Muscle of leg (tissue), 11 donors: ENCODE data around the gene ATAD3C. TPM values are rescaled to one million over a fixed set of nuclear protein-coding genes. Genes with fewer than 3 reads are reported as not detected.
"Not testable (repeated sequence)": the region's sequence is repeated elsewhere in the genome, so short reads cannot be mapped to it uniquely, and the experiment has no call there.

ENCODE experiments used
- DNase-seq: peaks from one replicate; pipeline ENCODE4 v3.0.0; 2013
- H3K27ac ChIP-seq: one replicate; pipeline ENCODE4 v1.5.1; 2013; ENCODE audit warnings: mild to moderate bottlenecking, low read length, control low read depth
- H3K27me3 ChIP-seq: one replicate; pipeline ENCODE4 v1.6.1; 2013; ENCODE audit warnings: low read length; ENCODE audit not compliant: control insufficient read depth, insufficient read depth
- H3K36me3 ChIP-seq: one replicate; pipeline ENCODE4 v1.6.1; 2013; ENCODE audit warnings: low read length; ENCODE audit not compliant: control insufficient read depth, insufficient read depth
- H3K4me1 ChIP-seq: one replicate; pipeline ENCODE4 v1.6.1; 2013; ENCODE audit warnings: low read length; ENCODE audit not compliant: control insufficient read depth, insufficient read depth
- H3K4me3 ChIP-seq: one replicate; pipeline ENCODE4 v1.5.1; 2013; ENCODE audit warnings: low read length, control low read depth
- H3K9me3 ChIP-seq: replicated peaks from 2 replicates; pipeline ENCODE4 v1.6.1; 2013; ENCODE audit warnings: low read depth, low read length; ENCODE audit not compliant: control insufficient read depth
- WGBS: methylation state at CpG from one replicate; pipeline ENCODE4 v1.1.5; 2013; ENCODE audit warnings: missing lambda C conversion rate; ENCODE audit not compliant: insufficient coverage; 5-methylcytosine and 5-hydroxymethylcytosine counted together
- polyA plus RNA-seq, 8 donors: library from polyadenylated mRNA; unstranded; fragments of 120-200 nt; gene quantifications; one replicate each; pipeline versions ENCODE4 v1.2.1 to v1.2.3, GENCODE V29; 2013; ENCODE audit warnings: inconsistent platforms in 1 of 8, low replicate concordance in 1 of 8; ENCODE audit not compliant: insufficient read length in 8 of 8, insufficient read depth in 1 of 8
- total RNA-seq: library from RNA; stranded (reverse); fragments of 120-200 nt; gene quantifications from one replicate; pipeline ENCODE4 v1.2.4, GENCODE V29; 2013

Gene ATAD3C
- total and polyA plus RNA-seq, 9 donors, result 0.22 to 1.2 (median 0.35) TPM

- Histone ChIP-seq H3K27ac (no peak overlapping the region), H3K36me3 (no peaks in the 10 kb centered on the region), H3K4me1 (peaks cover 57% of the 10 kb centered on the region), H3K4me3 (no peak overlapping the region), H3K27me3 (no peaks in the 10 kb centered on the region), H3K9me3 (no peaks in the 10 kb centered on the region)
- 50% methylated on average over 26 of the region's 33 CpGs for WGBS
- DNase-seq, result no peak
These were observed 23.6 kb upstream of the ATAD3C start for GRCh38 chr1:1425753-1426495.

- Histone ChIP-seq H3K36me3 (no peaks in the 10 kb centered on the region), H3K27ac (no peak overlapping the region), H3K9me3 (no peaks in the 10 kb centered on the region), H3K4me3 (no peak overlapping the region), H3K27me3 (no peaks in the 10 kb centered on the region), H3K4me1 (peaks cover 57% of the 10 kb centered on the region)
- 30% methylated on average over 16 of the region's 19 CpGs for WGBS
- DNase-seq, result no peak
These were observed 22.9 kb upstream of the ATAD3C start for GRCh38 chr1:1426496-1427105.

DNA sequence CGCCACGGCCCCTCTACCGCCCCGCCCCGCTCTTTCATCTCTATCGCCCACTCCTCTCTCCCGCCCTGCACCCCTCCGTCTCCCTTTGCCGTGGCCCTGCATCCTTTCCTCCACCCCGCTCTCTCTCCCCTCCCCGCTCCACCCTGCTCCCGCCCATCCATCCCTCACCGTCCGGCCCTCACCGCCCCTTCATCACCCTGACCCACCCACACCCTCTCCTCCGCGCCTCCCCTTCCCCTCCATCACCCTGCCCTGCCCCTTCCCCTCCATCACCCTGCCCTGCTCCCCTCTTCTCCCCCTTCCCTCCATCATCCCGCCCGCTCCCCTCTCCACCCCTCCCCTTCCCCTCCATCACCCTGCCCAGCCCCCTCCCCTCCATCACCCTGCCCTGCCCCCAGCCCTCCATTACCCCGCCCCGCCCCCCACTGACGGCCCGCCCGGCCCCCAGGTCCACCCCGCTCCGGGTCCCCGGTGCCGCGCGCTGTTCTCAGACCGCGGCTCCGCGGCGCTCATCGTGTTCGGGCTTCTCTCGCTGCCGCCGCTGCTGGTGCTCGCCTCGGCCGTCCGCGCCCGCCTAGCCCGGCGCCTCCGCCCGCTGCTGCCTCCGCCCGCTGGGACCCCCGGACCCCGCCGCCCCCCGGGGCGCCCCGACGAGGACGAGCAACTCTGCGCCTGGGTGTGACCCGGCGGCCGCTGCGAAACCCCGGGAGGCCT is 22.2 kb upstream of the ATAD3C start:
- WGBS, result 4% methylated on average over 55 of the region's 66 CpGs
- peak; percentile 40 for DNase-seq
- peak overlapping the region; percentile 26 for H3K4me3 ChIP-seq
- no peaks in the 10 kb centered on the region for H3K9me3 ChIP-seq
- no peak overlapping the region for H3K27ac ChIP-seq
- peaks cover 58% of the 10 kb centered on the region for H3K4me1 ChIP-seq
- H3K27me3 ChIP-seq, result no peaks in the 10 kb centered on the region
- no peaks in the 10 kb centered on the region for H3K36me3 ChIP-seq

DNA sequence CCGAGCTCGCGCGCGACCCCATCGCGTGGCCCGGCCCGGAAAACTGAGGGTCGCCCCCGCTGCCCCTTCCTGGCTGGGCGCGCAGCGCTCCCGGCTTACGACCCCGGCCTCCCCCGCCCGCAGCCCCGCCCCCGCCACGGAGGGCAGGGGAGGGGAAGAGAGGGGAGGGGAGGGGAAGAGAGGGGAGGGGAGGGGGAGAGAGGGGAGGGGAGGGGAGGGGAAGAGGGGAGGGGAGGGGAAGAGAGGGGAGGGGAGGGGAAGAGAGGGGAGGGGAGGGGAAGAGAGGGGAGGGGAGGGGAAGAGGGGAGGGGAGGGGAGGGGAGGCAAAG is 21.7 kb upstream of the ATAD3C start:
- no peaks in the 10 kb centered on the region for H3K36me3 ChIP-seq
- no peak for DNase-seq
- no peak overlapping the region for H3K27ac ChIP-seq
- no peaks in the 10 kb centered on the region for H3K27me3 ChIP-seq
- peaks cover 58% of the 10 kb centered on the region for H3K4me1 ChIP-seq
- no peaks in the 10 kb centered on the region for H3K9me3 ChIP-seq
- WGBS, result 0% methylated on average over 5 of the region's 22 CpGs
- peak overlapping the region; percentile 26 for H3K4me3 ChIP-seq

DNA sequence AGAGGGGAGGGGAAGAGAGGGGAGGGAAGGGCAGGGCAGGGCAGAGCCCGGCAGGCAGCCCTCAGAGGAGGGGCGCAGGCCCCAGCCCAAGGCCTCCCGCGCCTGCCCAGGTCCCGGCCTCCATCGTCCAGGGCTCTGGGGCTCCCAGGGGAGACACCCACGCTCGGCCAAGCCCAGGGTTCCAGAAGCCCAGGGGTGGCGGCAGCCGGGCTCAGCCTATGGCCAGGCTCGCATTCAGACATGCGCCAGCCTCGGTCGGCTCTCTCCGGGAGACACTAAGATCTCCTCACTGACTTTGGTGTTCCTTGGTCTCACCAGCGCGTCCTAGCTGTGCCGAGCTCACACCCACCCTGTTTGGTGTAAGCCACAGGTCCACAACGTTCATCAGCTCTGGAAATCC is 21.3 kb upstream of the ATAD3C start:
- WGBS, result 77% methylated on average over 16 of the region's 19 CpGs
- Histone ChIP-seq H3K36me3 (no peaks in the 10 kb centered on the region), H3K4me3 (no peak overlapping the region), H3K4me1 (peaks cover 61% of the 10 kb centered on the region), H3K27me3 (no peaks in the 10 kb centered on the region), H3K27ac (peak overlapping the region; percentile 11), H3K9me3 (no peaks in the 10 kb centered on the region)
- no peak for DNase-seq

DNA sequence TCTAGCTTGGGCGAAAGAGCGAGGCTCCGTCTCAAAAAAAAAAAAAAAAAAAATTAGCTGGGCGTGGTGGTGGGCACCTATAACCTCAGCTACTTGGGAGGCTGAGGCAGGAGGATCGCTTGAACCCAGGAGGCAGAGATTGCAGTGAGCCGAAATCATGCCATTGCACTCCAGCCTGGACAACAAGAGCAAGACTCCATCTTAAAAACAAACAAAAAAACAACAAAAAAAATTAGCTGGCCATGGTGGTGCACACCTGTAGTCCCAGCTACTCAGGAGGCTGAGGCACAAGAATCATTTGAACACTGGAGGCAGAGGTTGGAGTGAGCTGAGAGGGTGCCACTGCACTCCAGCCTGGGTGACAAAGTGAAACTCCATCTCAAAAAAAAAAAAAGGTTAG is 20.5 kb upstream of the ATAD3C start:
- no CpG with 5 or more reads among the region's 6 CpGs for WGBS
- DNase-seq, H3K36me3 ChIP-seq, H3K4me3 ChIP-seq, H3K9me3 ChIP-seq, H3K27me3 ChIP-seq: not testable (repeated sequence)
- peak overlapping the region; percentile 98 for H3K27ac ChIP-seq
- H3K4me1 ChIP-seq, result peaks cover 69% of the 10 kb centered on the region

- DNase-seq, result peak; percentile 80
- peaks cover 76% of the 10 kb centered on the region for H3K4me1 ChIP-seq
These were observed 19.8 kb upstream of the ATAD3C start for GRCh38 chr1:1429671-1430073.

DNA sequence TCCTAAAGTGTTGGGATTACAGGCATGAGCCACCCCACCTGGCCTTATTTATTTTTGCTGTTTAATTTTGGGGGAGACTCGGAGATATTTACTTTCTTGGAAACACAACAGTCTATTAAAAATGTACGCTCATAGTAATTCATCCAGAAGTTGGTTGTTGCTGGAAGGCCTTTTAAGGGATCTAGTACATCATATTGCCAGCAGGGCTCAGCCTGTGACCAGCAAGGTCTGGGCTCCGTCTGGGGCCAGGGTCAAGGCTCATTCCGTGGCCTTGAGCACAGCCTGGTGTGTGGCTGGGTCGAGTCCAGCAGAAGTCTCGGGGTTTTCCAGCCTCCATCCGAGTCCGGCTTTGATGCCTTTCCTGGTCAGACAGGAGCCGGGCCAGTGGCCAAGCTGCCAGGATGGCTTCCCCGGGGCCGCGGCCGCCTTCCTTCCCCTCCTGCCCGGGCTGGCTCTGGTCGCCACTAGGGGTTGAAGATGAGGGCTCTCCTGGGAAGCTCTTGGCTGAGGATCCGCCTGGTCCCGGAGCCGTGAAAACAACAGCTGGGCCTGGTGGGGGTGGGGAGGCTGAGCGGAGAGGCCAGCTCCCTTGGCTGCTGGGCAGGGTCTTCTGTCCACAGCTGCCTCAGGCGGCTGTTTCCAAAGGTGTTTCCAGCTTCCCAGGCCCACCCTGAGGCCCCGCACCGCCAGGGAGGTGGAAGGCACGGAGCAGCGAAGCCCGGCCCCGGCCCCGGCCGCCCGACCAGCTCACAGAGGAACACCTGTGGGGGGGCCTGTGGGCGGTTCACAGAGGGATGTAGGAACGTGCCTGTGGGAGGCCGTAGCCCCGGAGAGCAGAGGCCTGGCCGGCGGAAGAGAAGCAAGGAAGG is 19.1 kb upstream of the ATAD3C start:
- no peaks in the 10 kb centered on the region for H3K36me3 ChIP-seq
- H3K4me1 ChIP-seq, result peaks cover 82% of the 10 kb centered on the region
- WGBS, result 9% methylated on average over 25 of the region's 35 CpGs
- peak overlapping the region; percentile 98 for H3K27ac ChIP-seq
- peak; percentile 95 for DNase-seq
- H3K27me3 ChIP-seq, result no peaks in the 10 kb centered on the region
- H3K4me3 ChIP-seq, result no peak overlapping the region
- no peaks in the 10 kb centered on the region for H3K9me3 ChIP-seq

More at GRCh38 chr1:1429671-1430073, 19.8 kb upstream of the ATAD3C start:
- Histone ChIP-seq H3K9me3 (no peaks in the 10 kb centered on the region), H3K36me3 (no peaks in the 10 kb centered on the region), H3K27ac (peak overlapping the region; percentile 98), H3K4me3 (no peak overlapping the region), H3K27me3 (no peaks in the 10 kb centered on the region)
- WGBS, result 23% methylated on average over 5 of the region's 6 CpGs

DNA sequence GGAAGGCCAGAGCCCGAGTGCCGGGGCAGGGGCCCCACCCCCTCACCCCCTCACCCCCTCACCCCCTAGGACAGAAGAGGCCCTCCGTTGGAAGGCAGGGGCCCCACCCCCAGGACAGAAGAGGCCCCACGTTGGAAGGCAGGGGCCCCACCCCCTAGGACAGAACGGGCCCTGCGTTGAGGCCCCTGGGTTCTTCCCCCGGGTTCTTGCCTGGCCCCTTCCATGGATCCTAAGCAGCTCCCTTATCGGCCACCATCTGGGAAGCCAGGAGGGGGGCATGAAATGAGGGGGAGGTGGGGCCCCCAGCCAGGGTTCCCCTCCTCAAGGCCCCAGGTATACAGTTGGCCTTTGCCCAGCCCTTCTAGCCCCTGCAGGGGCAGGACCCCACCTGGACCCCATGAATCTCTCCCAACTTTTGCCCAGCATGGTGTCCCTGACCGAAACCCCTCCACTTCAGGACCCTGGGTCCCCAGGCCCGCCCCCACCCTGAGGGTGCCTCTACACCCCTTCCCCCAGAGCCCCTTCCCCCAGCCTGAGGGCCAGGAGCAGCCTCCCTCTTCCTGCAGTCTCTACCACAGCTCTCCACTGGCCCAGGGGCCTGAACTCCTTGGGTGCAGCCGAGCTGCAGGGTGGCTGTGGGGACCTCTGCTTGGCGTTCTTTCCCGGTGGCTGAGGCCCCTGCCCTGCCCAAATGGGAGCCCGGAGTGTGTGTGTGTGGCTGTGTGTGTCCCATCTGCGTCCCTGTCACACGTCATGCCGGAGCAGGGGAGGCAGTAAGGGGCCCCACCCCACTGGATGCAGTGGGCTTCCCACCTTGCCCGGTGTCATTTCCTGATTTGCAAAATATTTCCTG is 18.3 kb upstream of the ATAD3C start:
- no peak overlapping the region for H3K4me3 ChIP-seq
- DNase-seq, result no peak
- H3K27ac ChIP-seq, result peak overlapping the region; percentile 98
- no peaks in the 10 kb centered on the region for H3K9me3 ChIP-seq
- 18% methylated on average over 9 of the region's 18 CpGs for WGBS
- H3K36me3 ChIP-seq, result no peaks in the 10 kb centered on the region
- peaks cover 81% of the 10 kb centered on the region for H3K4me1 ChIP-seq
- H3K27me3 ChIP-seq, result no peaks in the 10 kb centered on the region
